ENCODE results near the gene ATP8B1. TPM values are rescaled to one million over a fixed set of nuclear protein-coding genes. Genes with fewer than 3 reads are reported as not detected.
A peak's percentile ranks its signal among the peaks of the same experiment; 100 is the strongest.
"Not testable (repeated sequence)": the region's sequence is repeated elsewhere in the genome, so short reads cannot be mapped to it uniquely, and the experiment has no call there.

Gene ATP8B1
- polyA plus RNA-seq, 12 donors: 3.3 to 16.5 (median 4.9) TPM; not detected in 1

DNA sequence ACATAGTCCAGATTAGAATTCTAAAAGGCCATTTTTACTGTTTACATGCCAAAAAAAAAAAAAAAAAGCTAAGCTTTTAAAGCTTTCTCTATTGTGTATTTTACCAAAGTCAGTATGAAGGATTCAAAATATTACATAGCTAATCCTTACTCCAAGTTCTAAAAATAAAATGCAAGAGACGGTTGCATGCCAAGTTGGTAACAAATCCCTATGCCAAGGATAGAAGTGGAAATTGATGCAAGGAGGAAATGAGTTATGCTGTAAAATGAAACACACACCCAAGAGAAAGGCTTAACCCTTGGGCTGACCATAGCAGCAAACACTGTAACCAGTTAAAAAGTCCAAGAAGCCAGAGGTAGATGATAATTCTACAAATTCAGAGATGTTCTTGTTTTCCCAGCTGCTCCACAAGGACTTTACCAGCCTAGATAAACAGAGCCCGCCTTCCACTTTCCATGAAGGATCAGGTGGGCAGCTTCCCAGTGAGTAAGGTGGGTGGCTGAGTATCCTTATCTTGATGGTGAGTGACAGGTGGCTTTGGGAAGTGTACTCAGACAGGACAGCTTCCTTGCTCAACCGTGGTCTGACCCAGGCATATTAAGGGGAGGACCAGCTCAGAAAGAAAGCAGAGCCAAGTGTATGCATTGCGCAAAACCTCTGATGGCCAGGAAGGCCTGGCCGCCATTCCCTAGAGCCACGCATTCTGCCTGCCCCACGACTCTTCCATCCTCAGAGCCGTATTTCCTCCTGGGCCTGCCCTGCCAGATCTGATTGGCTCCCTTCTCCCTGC, 34.4 kb downstream of the ATP8B1 start:
- DNase-seq: peak; percentile 28

GRCh38 chr18:57767259-57768050, 35.7 kb downstream of the ATP8B1 start:
- DNase-seq: no peak

- DNase-seq: no peak
Measured at GRCh38 chr18:57764995-57765394, 38.1 kb downstream of the ATP8B1 start.

- DNase-seq: no peak
Measured at GRCh38 chr18:57764087-57764486, 39.0 kb downstream of the ATP8B1 start.

DNA sequence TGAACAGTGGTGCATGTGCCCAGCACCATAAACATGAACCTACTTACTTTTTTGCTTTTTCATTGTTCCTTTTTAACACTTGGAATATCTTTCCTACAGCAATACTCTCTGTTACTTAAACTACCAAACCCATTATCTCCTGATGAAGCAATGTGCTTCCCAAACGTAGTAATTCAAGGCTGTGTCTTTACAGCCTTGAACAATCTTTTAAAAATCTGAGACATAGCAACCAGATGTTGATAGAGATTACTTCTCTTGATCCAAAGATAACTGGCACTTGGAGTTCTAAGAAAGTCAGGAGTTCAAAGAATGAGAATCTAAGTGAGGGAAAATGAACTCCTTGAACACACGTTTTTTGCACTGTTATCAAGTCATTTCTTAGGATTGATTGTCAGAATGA, 40.4 kb downstream of the ATP8B1 start:
- no peak for DNase-seq

DNA sequence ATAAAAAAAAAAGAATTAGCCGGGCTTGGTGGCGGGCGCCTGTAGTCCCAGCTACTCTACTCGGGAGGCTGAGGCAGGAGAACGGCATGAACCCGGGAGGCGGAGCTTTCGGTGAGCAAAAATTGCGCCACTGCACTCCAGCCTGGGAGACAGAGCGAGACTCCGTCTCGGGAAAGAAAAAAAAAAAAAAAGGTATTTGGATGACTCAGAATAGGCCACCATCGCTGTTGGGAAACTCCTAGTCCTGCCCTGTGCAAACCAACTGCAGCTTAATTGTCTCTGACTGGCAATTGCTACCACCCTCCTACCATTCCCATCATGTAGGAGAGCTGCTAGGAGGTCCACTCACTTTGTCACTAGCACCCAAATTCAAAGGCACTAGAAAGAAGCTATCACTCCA, 43.5 kb downstream of the ATP8B1 start:
- no peak for DNase-seq

GRCh38 chr18:57755473-57756067, 47.5 kb downstream of the ATP8B1 start:
- no peak for DNase-seq

DNA sequence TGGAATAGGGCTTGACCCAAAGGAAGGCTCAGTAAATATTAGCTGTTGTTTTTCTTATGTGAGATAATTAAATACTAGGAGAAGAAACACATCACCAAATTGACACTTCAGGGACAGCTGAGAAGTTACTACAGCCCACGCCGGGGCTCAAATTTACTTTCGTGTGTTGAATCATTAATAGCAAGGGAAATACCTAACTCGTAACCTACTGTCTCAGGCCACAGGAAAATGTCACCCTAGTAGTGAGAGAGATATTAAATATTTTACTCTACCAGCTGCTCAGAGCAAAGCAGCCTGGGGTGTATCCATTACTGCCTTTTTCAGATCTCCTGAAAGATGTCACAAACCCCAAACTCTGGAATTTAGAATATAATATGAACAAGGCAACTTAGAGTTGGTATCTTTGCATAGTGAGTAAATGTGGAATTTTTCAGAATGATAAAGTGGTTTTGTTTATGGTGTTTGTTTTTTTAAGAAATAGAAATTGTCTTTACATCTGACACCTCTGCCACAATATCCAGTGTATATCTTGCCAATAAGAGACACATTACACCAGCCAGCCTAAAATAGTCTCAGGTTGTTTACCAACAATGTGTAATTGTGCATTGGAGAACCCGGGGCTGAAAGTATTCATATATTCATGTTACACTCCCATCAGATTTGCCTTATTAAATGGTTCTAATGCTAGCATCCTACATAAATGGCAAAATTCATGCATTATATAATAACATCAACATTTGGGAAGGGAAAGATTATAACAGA, 48.4 kb downstream of the ATP8B1 start:
- no peak for DNase-seq

DNA sequence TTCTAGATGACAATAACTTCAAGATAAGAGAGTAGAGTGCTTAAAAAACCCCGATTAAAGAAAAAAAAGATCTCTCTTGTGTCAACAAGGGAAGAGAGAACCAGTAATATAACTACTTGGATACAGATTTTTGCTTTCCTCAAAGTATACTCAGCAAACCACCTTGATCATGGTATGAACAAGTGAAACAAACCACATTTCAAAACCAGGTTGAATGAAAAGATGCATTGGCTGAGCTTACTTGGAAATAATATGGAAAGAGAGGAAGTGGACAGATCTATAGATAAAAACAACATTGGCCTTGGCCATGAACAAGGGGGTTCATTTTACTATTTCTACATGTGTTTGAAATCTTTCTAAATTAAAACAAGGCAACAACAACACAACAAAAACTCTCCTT, 50.1 kb downstream of the ATP8B1 start:
- no peak for DNase-seq

- no peak for DNase-seq
Measured at GRCh38 chr18:57749604-57749970, 53.5 kb downstream of the ATP8B1 start.

- no peak for DNase-seq
Measured at GRCh38 chr18:57748770-57749603, 54.1 kb downstream of the ATP8B1 start.

GRCh38 chr18:57747809-57748680, 55.1 kb downstream of the ATP8B1 start:
- no peak for DNase-seq

GRCh38 chr18:57744211-57744694, 58.9 kb downstream of the ATP8B1 start:
- no peak for DNase-seq

DNA sequence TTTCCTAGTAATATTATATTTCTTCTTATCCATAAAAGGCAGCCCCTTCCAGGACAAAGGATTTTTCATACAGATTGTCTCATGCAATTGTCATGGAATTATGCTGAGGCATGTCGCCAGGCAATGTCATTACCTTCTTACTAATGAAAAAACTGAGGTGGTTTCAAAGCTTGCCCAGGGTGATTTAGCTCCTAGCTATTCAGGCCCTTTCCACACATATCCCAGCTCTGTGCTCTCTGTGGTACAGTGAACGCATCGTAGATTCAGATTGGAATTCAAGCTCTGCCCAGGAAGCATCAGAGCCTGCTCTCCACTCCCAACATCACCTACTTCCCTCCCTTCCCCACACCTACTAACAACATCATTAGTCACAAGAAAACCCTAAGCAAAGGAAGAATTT, 60.1 kb downstream of the ATP8B1 start:
- DNase-seq: no peak

DNA sequence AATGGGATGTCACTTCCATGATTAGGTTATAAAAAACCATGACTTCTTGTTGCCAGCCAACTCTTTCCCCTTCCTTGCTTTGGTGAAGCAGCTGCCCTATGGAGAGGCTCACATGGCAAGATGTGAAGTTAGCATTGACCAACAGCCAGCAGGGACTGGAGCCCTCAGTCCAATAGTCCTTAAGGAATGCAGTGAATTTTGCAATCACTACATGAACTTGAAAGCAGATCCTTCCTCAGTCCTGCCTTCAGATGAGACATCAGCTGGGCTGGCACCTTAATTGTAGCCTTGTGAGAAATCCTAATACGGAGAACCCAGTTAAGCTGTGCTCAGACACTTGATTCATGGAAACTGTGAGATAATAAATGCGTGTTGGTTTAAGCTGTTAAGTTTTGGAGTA, 61.8 kb downstream of the ATP8B1 start:
- DNase-seq: no peak

DNA sequence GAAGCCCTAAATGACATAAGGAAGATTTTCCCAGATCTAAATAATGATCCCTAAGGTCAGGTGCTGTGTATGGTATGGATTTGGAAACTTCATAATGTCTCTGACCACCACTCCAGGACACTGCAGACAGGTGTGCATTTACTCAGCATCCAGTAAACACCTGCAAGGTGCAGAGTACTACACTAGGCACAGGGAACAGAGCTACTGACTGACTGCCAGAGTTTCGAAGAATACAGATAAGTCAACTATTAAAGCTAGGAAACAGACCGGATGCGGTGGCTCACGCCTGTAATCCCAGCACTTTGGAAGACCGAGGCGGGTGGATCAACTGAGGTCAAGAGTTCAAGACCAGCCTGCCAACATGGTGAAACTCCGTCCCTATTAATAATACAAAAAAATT, 65.0 kb downstream of the ATP8B1 start:
- no peak for DNase-seq

DNA sequence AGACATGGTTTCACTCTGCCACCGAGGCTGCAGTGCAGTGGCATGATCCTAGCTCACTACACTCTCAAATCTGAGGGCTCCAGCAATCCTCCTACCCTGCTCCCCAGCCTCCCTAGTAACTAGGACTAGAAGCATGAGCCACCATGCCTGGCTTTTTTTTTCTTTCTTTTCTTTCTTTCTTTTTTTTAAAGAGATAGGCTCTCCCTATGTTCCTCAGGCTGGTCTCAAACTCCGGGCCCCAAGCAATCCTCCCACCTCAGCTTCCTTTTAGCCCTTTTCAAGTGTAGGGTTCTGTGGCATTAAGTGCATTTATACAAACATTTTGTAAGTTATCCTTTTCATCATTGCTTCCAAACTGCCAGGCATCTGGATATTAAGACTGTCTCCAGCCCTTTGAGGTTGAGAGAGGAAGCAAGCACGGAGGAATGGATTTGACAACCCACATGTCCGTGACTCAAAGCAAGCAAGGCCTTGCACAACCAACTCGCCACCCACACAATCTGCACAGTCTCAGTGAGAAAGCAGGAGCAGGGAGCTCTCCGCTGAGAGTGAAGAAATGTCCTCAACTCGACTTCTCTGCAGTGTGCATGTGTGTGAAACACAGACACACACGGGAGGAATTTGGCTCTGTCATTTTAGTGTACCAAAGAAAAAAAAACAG, 65.6 kb downstream of the ATP8B1 start:
- DNase-seq: no peak

DNA sequence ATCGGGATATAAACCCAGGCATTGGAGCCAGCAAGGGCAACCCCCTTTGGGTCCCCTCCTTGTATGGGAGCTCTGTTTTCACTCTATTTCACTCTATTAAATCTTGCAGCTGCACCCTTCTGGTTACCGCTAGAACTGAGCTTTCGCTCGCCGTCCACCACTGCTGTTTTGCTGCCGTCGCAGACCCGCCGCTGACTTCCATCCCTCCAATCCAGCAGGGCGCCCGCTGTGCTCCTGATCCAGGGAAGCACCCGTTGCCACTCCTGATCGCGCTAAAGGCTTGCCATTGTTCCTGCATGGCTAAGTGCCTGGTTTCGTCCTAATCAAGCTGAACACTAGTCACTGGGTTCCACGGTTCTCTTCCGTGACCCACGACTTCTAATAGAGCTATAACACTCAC, 68.1 kb downstream of the ATP8B1 start:
- DNase-seq: not testable (repeated sequence)

DNA sequence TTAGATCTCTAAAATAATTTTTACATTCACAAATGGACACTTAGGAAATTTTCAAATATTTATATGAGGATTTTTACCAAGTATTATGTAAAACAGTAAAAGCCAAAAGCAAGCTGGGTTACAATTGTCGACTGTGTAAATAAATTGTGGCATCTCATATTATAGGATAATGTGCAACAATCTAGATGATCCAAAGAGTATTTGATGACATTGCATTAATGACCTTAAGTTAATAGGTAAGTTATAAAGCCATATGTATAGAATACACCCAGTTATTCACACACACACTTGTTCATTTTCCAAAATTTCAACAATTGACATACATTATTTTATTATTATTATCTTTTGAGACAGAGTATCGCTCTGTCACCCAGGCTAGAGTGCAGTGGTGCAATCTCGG, 69.3 kb downstream of the ATP8B1 start:
- DNase-seq: no peak
